Endothelial cell of umbilical vein (primary cell): ENCODE measurements around the gene PLXNC1. TPM values are rescaled to one million over a fixed set of nuclear protein-coding genes. Genes with fewer than 3 reads are reported as not detected.

ENCODE experiments used
- BruUV-seq: library from RNA; stranded (reverse); fragments of 400-500 nt; replicated peaks from 2 replicates; lab custom pipeline; 2021; lab: Mats Ljungman, UMichigan
- CTCF ChIA-PET: fragments of 300-600, 350-600 bp; sonication (Branson Sonifier 250); formaldehyde crosslinking; loops from one replicate; lab custom pipeline; 2021; ENCODE audit warnings: antibody characterized with exemption, inconsistent platforms; lab: Charles Lee
- POLR2A ChIA-PET: fragments of 300-600, 350-600 bp; sonication (Branson Sonifier 250); formaldehyde crosslinking; loops from one replicate; lab custom pipeline; 2021; ENCODE audit warnings: antibody characterized with exemption, inconsistent platforms; lab: Charles Lee
- DNase-seq: peaks from one replicate; pipeline ENCODE4 v3.0.0-alpha.2; 2011; ENCODE audit warnings: low read depth, low spot score
- FAIRE-seq: peaks from 2 replicates; lab custom pipeline; 2011; peaks lifted over from hg19 to GRCh38; lab: Jason Lieb, UNC
- H2AFZ ChIP-seq: 2 replicates; pipeline ENCODE4 v1.6.0; 2012; ENCODE audit warnings: low read depth, low read length, control low read depth, inconsistent platforms
- H3K27ac ChIP-seq: 2 replicates; pipeline ENCODE4 v1.5.1; 2011; ENCODE audit warnings: low read depth, mild to moderate bottlenecking, control low read depth, low read length, moderate library complexity; ENCODE audit not compliant: insufficient read depth
- H3K27me3 ChIP-seq, 2 experiments: 2 replicates each; pipeline versions ENCODE4 v1.6.0 to v1.6.1; 2011; ENCODE audit warnings: low read length in 2 of 2, mixed read lengths in 1 of 2; ENCODE audit not compliant: control insufficient read depth in 2 of 2, insufficient read depth in 2 of 2
- H3K36me3 ChIP-seq, 2 experiments: 2 replicates in 1 of 2; 3 replicates in 1 of 2; pipeline ENCODE4 v1.5.1; 2011; ENCODE audit warnings: low read length in 2 of 2, mild to moderate bottlenecking in 1 of 2, moderate library complexity in 1 of 2; ENCODE audit not compliant: control insufficient read depth in 2 of 2, insufficient read depth in 2 of 2; ENCODE audit errors: extremely low read depth in 1 of 2
- H3K4me1 ChIP-seq: 3 replicates; pipeline ENCODE4 v1.5.1; 2011; ENCODE audit warnings: mild to moderate bottlenecking, low read length; ENCODE audit not compliant: control insufficient read depth, insufficient read depth; ENCODE audit errors: extremely low read depth
- H3K4me2 ChIP-seq: 2 replicates; pipeline ENCODE4 v1.6.1; 2011; ENCODE audit warnings: low read length, control low read depth, mixed read lengths; ENCODE audit not compliant: insufficient read depth
- H3K4me3 ChIP-seq, 3 experiments: fragments of 200-600 bp in 1 of 3; sonication (generic), shearing (Covaris generic) in 1 of 3; replicated peaks in 1 of 3; 2 replicates each; pipeline ENCODE4 v1.5.1; 2011 to 2016; ENCODE audit warnings: control low read depth in 3 of 3, low read length in 3 of 3, mild to moderate bottlenecking in 2 of 3, inconsistent platforms in 1 of 3, low read depth in 1 of 3, moderate library complexity in 1 of 3; ENCODE audit not compliant: insufficient read depth in 1 of 3
- H3K79me2 ChIP-seq: 2 replicates; pipeline ENCODE4 v1.6.0; 2012; ENCODE audit warnings: low read length, inconsistent platforms; ENCODE audit not compliant: control insufficient read depth, insufficient read depth
- H3K9ac ChIP-seq: replicated peaks from 2 replicates; pipeline ENCODE3; 2011; ENCODE audit warnings: low read length, control low read depth; ENCODE audit not compliant: insufficient read depth; ENCODE audit errors: extremely low read depth
- H3K9me1 ChIP-seq: replicated peaks from 3 replicates; pipeline ENCODE4 v1.6.0; 2011; ENCODE audit warnings: mild to moderate bottlenecking, low read length; ENCODE audit not compliant: control insufficient read depth, insufficient read depth; ENCODE audit errors: extremely low read depth
- H3K9me3 ChIP-seq: replicated peaks from 2 replicates; pipeline ENCODE4 v1.5.1; 2012; ENCODE audit warnings: low read length, inconsistent platforms; ENCODE audit not compliant: control insufficient read depth, insufficient read depth
- H4K20me1 ChIP-seq: replicated peaks from 2 replicates; pipeline ENCODE3; 2011; ENCODE audit warnings: mild to moderate bottlenecking, low read length; ENCODE audit not compliant: control insufficient read depth, insufficient read depth; ENCODE audit errors: extremely low read depth
- EZH2 ChIP-seq: IDR thresholded peaks from 2 replicates; pipeline ENCODE4 v1.6.1; 2012; ENCODE audit warnings: borderline replicate concordance, low read depth, mild to moderate bottlenecking, moderate library complexity, low read length, inconsistent platforms; ENCODE audit not compliant: severe bottlenecking
- FOS ChIP-seq: IDR thresholded peaks from 2 replicates; pipeline ENCODE4 v1.6.1; 2011; ENCODE audit warnings: mild to moderate bottlenecking, low read length, moderate library complexity, borderline replicate concordance; ENCODE audit not compliant: insufficient read depth
- GATA2 ChIP-seq: IDR thresholded peaks from 2 replicates; pipeline ENCODE4 v1.7.0; 2011; ENCODE audit warnings: low read depth, mild to moderate bottlenecking, moderate library complexity, mixed read lengths, low read length; ENCODE audit not compliant: insufficient read length, insufficient read depth
- JUN ChIP-seq: IDR thresholded peaks from 2 replicates; pipeline ENCODE4 v1.6.1; 2011; ENCODE audit warnings: borderline replicate concordance, low read depth; ENCODE audit not compliant: insufficient read length, insufficient read depth
- MYC ChIP-seq: IDR thresholded peaks from one replicate; pipeline ENCODE4 v1.6.1; 2011; ENCODE audit warnings: mild to moderate bottlenecking, low read depth, low read length
- POLR2A ChIP-seq: IDR thresholded peaks from 2 replicates; pipeline ENCODE4 v1.6.1; 2012; ENCODE audit warnings: low read depth, mild to moderate bottlenecking, control low read depth, low read length
- POLR2AphosphoS5 ChIP-seq: IDR thresholded peaks from 2 replicates; pipeline ENCODE4 v1.6.1; 2012; ENCODE audit warnings: low read depth, mild to moderate bottlenecking, control low read depth, low read length, moderate library complexity; ENCODE audit not compliant: insufficient read depth
- dilution Hi-C: fragments of 300-500 bp; cut with MboI; formaldehyde crosslinking; loops from one replicate; pipeline ENCODE4 v1.15.0; 2019; ENCODE audit warnings: low sequenced_read_pairs; ENCODE audit not compliant: extremely low pct_ligation_motif_present
- intact Hi-C: fragments of 100-400 bp; cut with micrococcal nuclease; formaldehyde crosslinking; loops from one replicate; pipeline ENCODE4 v1.10.0; 2022
- polyA plus RNA-seq, 4 experiments: library from polyadenylated mRNA; depleted of rRNA in 3 of 4; stranded (reverse) in 3 of 4; unstranded in 1 of 4; fragments of >200 nt; gene quantifications; 2 replicates each; pipeline versions ENCODE4 v1.2.1 to v1.2.3, GENCODE V29; 2011 to 2012; ENCODE audit warnings: missing spikeins in 1 of 4
- total RNA-seq: library from RNA; stranded (reverse); gene quantifications from 2 replicates; pipeline ENCODE4 v1.2.3, GENCODE V29; 2021
- TF ChIP-seq, protein P1 (sequence below), 2 donors: IDR thresholded peaks; 1 replicate in 1 of 2; 2 replicates in 1 of 2; pipeline ENCODE4 v1.5.1; 2011; ENCODE audit warnings: low read length in 2 of 2, mild to moderate bottlenecking in 2 of 2, moderate library complexity in 2 of 2, control low read depth in 1 of 2, inconsistent platforms in 1 of 2, low read depth in 1 of 2; ENCODE audit not compliant: insufficient read depth in 1 of 2; ENCODE audit errors: extremely low read depth in 1 of 2
- TF ChIP-seq, protein P2 (sequence below): IDR thresholded peaks from 2 replicates; pipeline ENCODE4 v1.6.1; 2011; ENCODE audit not compliant: insufficient read depth, insufficient read length

Gene PLXNC1
- total and polyA plus RNA-seq, 2 donors (not counting 3 experiments of a cell fraction or from before 2014, with no cell fraction given) = 0.04 TPM; not detected in 1

DNA sequence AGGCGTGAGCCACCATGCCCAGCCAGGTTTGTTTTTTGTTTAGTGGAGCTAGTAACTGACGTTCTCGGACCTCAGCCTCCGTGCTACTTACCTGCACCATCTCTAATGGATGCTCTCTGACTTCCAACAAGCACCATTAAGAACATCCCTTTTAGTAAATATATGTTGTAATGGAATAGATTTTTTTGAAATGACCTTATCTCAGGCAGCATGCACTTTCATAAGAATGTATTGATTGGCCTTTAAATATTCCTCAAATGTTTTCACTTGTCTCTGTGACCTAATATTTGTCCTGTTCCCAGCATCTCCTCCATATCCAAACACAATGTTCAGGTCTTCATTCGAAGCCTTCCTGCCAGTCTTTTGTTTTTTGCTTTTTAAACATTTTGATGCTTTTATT lies 51.7 kb downstream of the PLXNC1 start:
- Histone ChIP-seq H3K4me2 (no peak overlapping the region), H3K9ac (no peak overlapping the region), H3K9me3 (no peaks in the 10 kb centered on the region), H3K4me1 (no peaks in the 10 kb centered on the region), H3K4me3 (no peak overlapping the region), H3K27ac (no peak overlapping the region), H3K9me1 (no peaks in the 10 kb centered on the region), H2AFZ (no peak overlapping the region), H3K36me3 (no peaks in the 10 kb centered on the region), H4K20me1 (no peaks in the 10 kb centered on the region), H3K79me2 (no peaks in the 10 kb centered on the region), H3K27me3 (peaks cover 0 to 2% of the 10 kb centered on the region in 2 experiments)
- FAIRE-seq (no peak), DNase-seq (no peak)
- TF ChIP-seq EZH2 (no peak), GATA2 (no peak), POLR2A (no peak), POLR2AphosphoS5 (no peak), JUN (no peak), MYC (no peak), FOS (no peak)
- TF ChIP-seq, protein P1, sequence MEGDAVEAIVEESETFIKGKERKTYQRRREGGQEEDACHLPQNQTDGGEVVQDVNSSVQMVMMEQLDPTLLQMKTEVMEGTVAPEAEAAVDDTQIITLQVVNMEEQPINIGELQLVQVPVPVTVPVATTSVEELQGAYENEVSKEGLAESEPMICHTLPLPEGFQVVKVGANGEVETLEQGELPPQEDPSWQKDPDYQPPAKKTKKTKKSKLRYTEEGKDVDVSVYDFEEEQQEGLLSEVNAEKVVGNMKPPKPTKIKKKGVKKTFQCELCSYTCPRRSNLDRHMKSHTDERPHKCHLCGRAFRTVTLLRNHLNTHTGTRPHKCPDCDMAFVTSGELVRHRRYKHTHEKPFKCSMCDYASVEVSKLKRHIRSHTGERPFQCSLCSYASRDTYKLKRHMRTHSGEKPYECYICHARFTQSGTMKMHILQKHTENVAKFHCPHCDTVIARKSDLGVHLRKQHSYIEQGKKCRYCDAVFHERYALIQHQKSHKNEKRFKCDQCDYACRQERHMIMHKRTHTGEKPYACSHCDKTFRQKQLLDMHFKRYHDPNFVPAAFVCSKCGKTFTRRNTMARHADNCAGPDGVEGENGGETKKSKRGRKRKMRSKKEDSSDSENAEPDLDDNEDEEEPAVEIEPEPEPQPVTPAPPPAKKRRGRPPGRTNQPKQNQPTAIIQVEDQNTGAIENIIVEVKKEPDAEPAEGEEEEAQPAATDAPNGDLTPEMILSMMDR (IDR thresholded peaks at IDR 0.05; ENCODE audit: extremely low read depth in 1 of 2, insufficient read depth in 1 of 2, low read depth in 1 of 2, low read length in 2 of 2) = no peak
- TF ChIP-seq, protein P2, sequence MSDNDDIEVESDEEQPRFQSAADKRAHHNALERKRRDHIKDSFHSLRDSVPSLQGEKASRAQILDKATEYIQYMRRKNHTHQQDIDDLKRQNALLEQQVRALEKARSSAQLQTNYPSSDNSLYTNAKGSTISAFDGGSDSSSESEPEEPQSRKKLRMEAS = no peak
- intact Hi-C loops = no loop called here
- ChIA-PET POLR2A (no interaction called here), CTCF (interaction anchor here (1.0 to 1.5 kb wide), 2 partner anchors 12 to 22 kb away, joined by 3 read pairs; no protein-coding TSS in a partner anchor)
- dilution Hi-C loops = no loop called here
- no TSS peak for BruUV-seq
